Hematopoietic multipotent progenitor cell treated with erythropoietin and hydrocortisone succinate and interleukin-3 and kit ligand, for 4 days (in vitro differentiated cells): ENCODE measurements around the gene GGT5.
"Not testable (repeated sequence)": the region's sequence is repeated elsewhere in the genome, so short reads cannot be mapped to it uniquely, and the experiment has no call there.

Source experiments
- DNase-seq: peaks from one replicate; pipeline ENCODE4 v3.0.0-alpha.2; 2015

The GGT5 gene

DNA sequence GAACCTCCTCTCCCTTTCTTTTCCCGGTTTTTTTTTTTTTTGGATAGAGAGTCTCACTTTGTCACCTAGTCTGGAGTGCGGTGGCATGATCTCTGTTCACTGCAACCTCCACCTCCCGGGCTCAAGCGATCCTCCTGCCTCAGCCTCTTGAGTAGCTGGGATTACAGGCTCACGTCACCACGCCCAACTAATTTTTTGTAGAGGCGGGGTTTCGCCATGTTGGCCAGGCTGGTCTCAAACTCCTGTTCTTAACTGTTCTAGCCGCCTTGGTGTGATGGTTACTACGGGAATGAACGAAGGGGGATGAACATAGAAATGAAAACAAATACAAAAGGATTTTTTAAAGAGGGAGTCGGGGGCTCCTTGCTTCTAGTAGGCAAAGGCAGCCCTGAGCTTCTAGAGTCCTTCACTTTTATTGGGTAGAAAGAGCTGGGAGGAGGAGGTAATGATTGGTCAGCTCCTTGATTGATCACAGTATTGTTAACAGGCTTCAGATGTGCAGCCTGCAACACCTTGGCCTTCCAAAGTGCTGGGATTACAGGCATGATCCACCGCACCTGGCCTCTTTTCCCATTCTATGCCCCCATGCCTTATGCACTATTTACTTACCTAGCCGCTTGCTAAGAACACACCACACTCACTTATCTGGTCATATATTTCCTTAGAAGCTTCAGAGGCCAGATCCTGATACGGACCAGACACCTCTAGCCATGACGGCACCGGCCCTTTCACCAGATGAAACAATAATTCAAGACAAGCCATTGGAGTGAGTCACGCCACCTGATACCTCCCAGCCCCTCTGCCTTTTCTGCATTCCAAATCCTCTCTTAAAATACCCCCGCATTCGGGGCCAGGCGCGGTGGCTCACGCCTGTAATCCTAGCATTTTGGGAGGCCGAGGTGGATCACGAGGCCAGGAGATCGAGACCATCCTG lies 42.9 kb downstream of the GGT5 start:
- DNase-seq, result no peak

GRCh38 chr22:24200619-24201212 lies 44.2 kb downstream of the GGT5 start:
- no peak for DNase-seq

DNA sequence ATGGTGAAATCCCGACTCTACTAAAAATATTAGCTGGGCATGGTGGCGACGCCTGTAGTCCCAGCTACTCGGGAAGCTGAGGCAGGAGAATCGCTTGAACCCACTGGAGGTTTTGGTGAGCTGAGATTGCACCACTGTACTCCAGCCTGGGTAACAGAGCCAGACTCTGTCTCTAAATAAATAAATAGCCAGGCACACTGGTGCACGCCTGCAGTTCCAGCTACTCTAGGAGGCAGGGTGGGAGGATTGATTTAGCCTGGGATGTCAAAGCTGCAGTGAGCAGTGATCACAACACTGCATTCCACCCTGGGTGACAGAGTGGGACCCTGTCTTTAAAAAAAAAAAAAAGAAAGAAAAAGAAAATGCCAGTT lies 46.2 kb downstream of the GGT5 start:
- no peak for DNase-seq

GRCh38 chr22:24191893-24192292 lies 53.0 kb downstream of the GGT5 start:
- no peak for DNase-seq

GRCh38 chr22:24191381-24191841 lies 53.5 kb downstream of the GGT5 start:
- no peak for DNase-seq

- no peak for DNase-seq
Measured at GRCh38 chr22:24190596-24191208, 54.2 kb downstream of the GGT5 start.

DNA sequence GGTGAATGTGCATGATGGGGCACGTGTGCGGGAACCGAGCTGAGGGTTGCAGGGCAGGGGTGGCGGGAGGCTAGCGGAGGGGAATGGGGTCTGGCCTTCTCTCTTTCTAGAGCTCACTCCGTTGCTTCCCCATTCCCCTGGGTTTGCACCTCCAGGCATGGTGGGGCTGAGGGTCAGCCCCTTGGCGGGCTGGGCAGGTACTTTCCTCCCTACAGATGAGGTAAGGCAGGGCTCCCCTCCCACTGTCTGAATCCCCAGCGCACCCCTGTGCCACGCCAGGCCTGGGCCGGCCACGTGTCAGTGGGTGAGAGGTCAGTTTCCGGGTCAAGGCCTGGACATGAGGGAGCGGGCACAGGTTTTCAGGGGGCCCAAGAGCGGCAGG lies 54.7 kb downstream of the GGT5 start:
- no peak for DNase-seq

DNA sequence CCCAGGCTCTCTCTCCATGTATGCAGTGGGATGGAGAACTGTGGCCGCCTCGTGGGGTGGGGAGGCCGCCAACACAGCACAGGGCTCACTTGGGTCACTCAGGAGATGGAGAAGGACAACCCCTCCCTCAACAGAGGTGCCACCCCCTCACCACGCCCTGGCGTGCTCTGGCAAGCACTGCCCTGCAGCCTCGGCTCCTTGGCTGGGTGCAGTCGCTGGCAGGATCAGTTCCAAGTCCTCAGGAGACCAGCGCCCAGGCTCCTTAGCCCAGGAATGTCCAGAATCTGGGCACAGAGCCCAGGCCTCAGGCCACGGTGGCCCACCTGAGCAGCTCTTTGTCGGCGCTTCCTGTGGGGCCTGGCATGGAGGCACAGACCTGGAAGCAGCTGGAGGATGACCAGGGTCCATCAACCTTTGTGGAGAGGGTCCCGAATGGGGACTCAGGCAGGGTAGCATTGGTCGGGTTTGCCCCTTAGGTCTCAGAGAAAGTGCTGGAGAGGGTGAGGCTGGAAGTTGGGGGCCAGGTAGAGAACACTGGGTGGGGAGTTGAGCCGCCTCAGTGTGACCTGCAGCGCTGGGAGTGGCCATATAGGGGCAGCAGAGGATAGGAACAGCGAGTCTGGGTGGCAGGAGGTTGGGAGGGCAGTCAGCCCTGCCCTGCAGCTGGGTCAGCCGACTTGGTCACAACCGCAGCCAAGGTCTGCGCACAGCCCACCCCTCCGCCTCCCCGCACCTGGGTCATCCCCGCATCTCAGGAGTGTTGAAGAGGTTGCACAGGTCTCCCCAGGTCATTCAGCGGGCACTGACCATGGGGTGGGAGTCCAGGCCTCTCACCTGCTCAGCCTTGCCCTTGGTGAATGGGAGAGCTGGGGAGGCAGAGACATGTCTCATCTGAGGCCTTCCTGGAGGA lies 55.4 kb downstream of the GGT5 start:
- DNase-seq, result peak; percentile 83

- DNase-seq, result no peak
Measured at GRCh38 chr22:24188705-24189248, 56.1 kb downstream of the GGT5 start.

- no peak for DNase-seq
Measured at GRCh38 chr22:24187731-24188644, 56.9 kb downstream of the GGT5 start.

- no peak for DNase-seq
Measured at GRCh38 chr22:24186892-24187670, 57.8 kb downstream of the GGT5 start.

DNA sequence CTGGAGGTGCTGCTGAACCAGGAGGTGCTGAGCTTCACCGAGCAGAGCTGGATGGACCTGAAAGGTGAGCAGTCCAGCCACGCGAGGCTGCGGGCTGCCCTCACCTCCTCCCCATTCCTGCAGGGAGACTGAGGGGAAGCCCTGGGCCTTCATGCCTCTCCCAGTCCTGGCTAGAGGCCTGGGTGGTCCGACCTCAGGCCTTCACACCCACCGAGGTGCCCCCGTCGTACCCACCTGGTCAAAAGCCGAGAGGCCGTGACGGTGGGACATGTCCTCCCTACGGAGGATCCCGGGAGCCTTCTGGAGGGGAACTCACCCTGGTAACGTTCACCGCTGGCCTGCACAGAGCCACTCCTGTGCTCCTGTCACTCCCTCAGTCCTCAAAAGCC lies 58.5 kb downstream of the GGT5 start:
- no peak for DNase-seq

GRCh38 chr22:24185501-24186351 lies 59.2 kb downstream of the GGT5 start:
- DNase-seq, result no peak

DNA sequence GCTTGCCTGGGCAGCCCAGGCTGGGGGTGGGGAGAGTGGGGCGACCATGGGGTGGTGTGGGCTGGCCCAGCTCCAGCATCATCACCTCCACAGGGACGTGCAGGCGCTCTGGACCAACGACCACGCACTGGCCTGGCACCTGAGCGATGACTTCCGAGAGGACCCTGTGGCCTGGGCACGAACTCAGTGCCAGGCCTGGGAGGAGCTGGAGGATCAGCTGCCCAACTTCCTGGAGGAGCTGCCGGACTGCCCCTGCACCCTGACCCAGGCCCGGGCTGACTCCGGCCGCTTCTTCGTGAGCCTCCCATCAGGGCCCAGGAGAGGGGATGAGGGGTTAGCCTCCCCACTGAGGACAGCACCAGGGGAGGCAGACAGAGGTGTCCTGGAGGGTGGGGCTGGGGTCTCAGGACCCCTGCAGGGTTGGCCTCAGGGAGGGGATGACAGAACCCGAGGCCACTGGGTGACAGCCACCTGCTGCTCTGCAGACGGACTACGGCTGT lies 59.8 kb downstream of the GGT5 start:
- DNase-seq, result no peak

- DNase-seq, result no peak
Measured at GRCh38 chr22:24184057-24184798, 60.7 kb downstream of the GGT5 start.

DNA sequence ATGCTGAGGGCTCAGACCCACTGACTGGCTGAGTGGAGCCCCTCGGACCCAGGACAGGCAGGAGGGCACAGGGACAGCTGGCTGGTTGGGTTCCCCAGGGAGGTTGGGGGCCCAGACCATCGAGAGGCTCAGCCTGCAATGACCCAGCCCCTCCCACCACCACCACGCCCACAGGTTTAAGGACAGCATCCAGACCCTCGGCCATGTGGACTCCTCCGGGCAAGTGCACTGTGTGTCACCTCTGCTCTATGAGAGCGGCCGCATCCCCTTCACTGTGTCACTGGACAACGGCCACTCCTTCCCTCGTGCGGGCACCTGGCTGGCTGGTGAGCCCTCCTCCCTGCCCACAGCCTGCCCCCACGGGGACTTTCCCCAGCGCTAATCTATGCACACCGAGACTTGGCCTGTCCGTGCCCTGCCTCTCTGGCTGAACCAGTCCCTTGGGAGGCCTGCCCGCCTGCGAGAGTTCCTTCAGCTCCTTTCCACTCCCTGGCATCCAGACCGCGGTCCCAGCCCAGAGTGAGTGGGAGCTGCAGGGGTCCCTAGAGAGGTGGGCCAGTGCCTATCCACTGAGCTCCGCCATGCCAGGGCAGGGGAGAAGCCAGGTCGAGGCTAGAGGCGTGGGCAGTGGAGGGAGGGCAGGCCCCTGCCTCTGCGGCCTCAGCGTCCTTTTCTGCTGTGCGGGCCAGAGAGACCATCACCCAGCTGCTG lies 61.4 kb downstream of the GGT5 start:
- DNase-seq, result no peak

DNA sequence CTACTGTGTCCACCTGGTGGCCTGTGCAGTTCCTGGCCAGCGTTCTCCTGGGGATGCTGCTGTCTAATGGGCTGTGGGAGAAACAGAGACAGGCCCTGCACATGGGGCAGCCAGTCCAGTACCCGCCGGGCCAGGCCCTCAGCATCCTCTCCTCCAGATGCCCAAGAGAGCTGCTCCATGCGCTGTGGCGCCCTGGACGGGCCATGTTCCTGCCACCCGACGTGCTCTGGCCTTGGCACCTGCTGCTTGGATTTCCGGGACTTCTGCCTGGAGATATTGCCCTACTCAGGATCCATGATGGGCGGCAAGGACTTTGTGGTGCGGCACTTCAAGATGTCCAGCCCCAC lies 62.0 kb downstream of the GGT5 start:
- DNase-seq, result not testable (repeated sequence)
